HEK293 (cell line): ENCODE data around the gene NAIF1.

Source experiments
- CTCF ChIA-PET: fragments of 350-600 bp; formaldehyde crosslinking; extraction: SDS; loops from one replicate; lab custom pipeline; 2021; ENCODE audit warnings: antibody characterized with exemption; lab: Yijun Ruan, JAX
- POLR2A ChIA-PET: fragments of 300-600 bp; formaldehyde crosslinking; extraction: SDS; loops from one replicate; lab custom pipeline; 2020; ENCODE audit warnings: antibody characterized with exemption, inconsistent platforms; lab: Yijun Ruan, JAX
- H3K27ac ChIP-seq: fragments of 200-500 bp; sonication (Bioruptor generic); 2 replicates; pipeline ENCODE4 v1.5.1; 2014; ENCODE audit warnings: low read depth, low read length, control low read depth, inconsistent platforms; ENCODE audit errors: extremely low read depth
- H3K36me3 ChIP-seq, 2 experiments: fragments of 200-500 bp in 1 of 2; sonication (Bioruptor generic) in 1 of 2; 1 replicate in 1 of 2; 2 replicates in 1 of 2; pipeline ENCODE4 v1.5.1; 2014 to 2017; ENCODE audit warnings: inconsistent platforms in 2 of 2, low read length in 2 of 2; ENCODE audit not compliant: control insufficient read depth in 2 of 2, insufficient read depth in 1 of 2
- H3K4me1 ChIP-seq: fragments of 200-500 bp; sonication (Bioruptor generic); 2 replicates; pipeline ENCODE4 v1.5.1; 2014; ENCODE audit warnings: mild to moderate bottlenecking, low read length, inconsistent platforms; ENCODE audit not compliant: control insufficient read depth, insufficient read depth
- H3K4me3 ChIP-seq: 2 replicates; pipeline ENCODE4 v1.5.1; 2011; ENCODE audit warnings: low read depth, mild to moderate bottlenecking, control low read depth, low read length, moderate library complexity
- H3K9me3 ChIP-seq: fragments of 200-500 bp; sonication (Bioruptor generic); 2 replicates; pipeline ENCODE4 v1.5.1; 2014; ENCODE audit warnings: low read depth, low read length, inconsistent platforms; ENCODE audit not compliant: control insufficient read depth, insufficient read depth
- GFI1B ChIP-seq: fragments of 450-650 bp; formaldehyde crosslinking; IDR thresholded peaks from 2 replicates; pipeline ENCODE4 v1.5.1; 2016; ENCODE audit warnings: missing biosample characterization, missing genetic modification characterization
- GLI4 ChIP-seq: fragments of 450-650 bp; formaldehyde crosslinking; IDR thresholded peaks from 2 replicates; pipeline ENCODE4 v1.5.1; 2016; ENCODE audit warnings: missing biosample characterization, missing genetic modification characterization
- GLIS1 ChIP-seq: fragments of 450-650 bp; formaldehyde crosslinking; IDR thresholded peaks from 2 replicates; pipeline ENCODE4 v1.5.1; 2016; ENCODE audit warnings: missing biosample characterization, missing genetic modification characterization
- OVOL3 ChIP-seq: fragments of 450-650 bp; formaldehyde crosslinking; IDR thresholded peaks from 2 replicates; pipeline ENCODE4 v1.5.1; 2016; ENCODE audit warnings: missing biosample characterization, missing genetic modification characterization
- TRIM28 ChIP-seq: IDR thresholded peaks from 2 replicates; pipeline ENCODE4 v1.6.1; 2011; ENCODE audit warnings: low read length, control low read depth, borderline replicate concordance
- ZBTB17 ChIP-seq: fragments of 450-650 bp; formaldehyde crosslinking; IDR thresholded peaks from 2 replicates; pipeline ENCODE4 v1.5.1; 2016; ENCODE audit warnings: missing biosample characterization, missing genetic modification characterization
- ZBTB8A ChIP-seq: fragments of 450-650 bp; formaldehyde crosslinking; IDR thresholded peaks from 2 replicates; pipeline ENCODE4 v1.5.1; 2016; ENCODE audit warnings: missing biosample characterization, missing genetic modification characterization
- ZIC2 ChIP-seq: fragments of 450-650 bp; formaldehyde crosslinking; IDR thresholded peaks from 2 replicates; pipeline ENCODE4 v1.5.1; 2016; ENCODE audit warnings: missing biosample characterization, missing genetic modification characterization
- ZNF10 ChIP-seq: fragments of 450-650 bp; formaldehyde crosslinking; IDR thresholded peaks from 2 replicates; pipeline ENCODE4 v1.5.1; 2017; ENCODE audit warnings: missing biosample characterization, missing genetic modification characterization
- ZNF132 ChIP-seq: fragments of 450-650 bp; formaldehyde crosslinking; IDR thresholded peaks from 2 replicates; pipeline ENCODE4 v1.5.1; 2017; ENCODE audit warnings: missing biosample characterization, missing genetic modification characterization, borderline replicate concordance
- ZNF133 ChIP-seq: fragments of 450-650 bp; formaldehyde crosslinking; IDR thresholded peaks from 2 replicates; pipeline ENCODE4 v1.5.1; 2016; ENCODE audit warnings: missing biosample characterization, missing genetic modification characterization
- ZNF155 ChIP-seq: fragments of 450-650 bp; formaldehyde crosslinking; IDR thresholded peaks from 2 replicates; pipeline ENCODE4 v1.5.1; 2016; ENCODE audit warnings: missing biosample characterization, missing genetic modification characterization
- ZNF341 ChIP-seq: fragments of 450-650 bp; formaldehyde crosslinking; IDR thresholded peaks from 2 replicates; pipeline ENCODE4; 2016; ENCODE audit warnings: low read depth, missing biosample characterization, missing genetic modification characterization
- ZNF391 ChIP-seq: fragments of 450-650 bp; formaldehyde crosslinking; IDR thresholded peaks from 2 replicates; pipeline ENCODE4 v1.5.1; 2016; ENCODE audit warnings: low read depth, missing biosample characterization, missing genetic modification characterization, borderline replicate concordance
- ZNF426 ChIP-seq: fragments of 450-650 bp; formaldehyde crosslinking; IDR thresholded peaks from 2 replicates; pipeline ENCODE4 v1.5.1; 2017; ENCODE audit warnings: missing biosample characterization, missing genetic modification characterization, mild to moderate bottlenecking, inconsistent platforms, moderate library complexity
- ZNF501 ChIP-seq: fragments of 450-650 bp; formaldehyde crosslinking; IDR thresholded peaks from 2 replicates; pipeline ENCODE4 v1.5.1; 2016; ENCODE audit warnings: missing biosample characterization, missing genetic modification characterization
- ZNF555 ChIP-seq: fragments of 450-650 bp; formaldehyde crosslinking; conservative IDR thresholded peaks from 2 replicates; pipeline ENCODE4 v1.5.1; 2017; ENCODE audit warnings: missing biosample characterization, mild to moderate bottlenecking, missing genetic modification characterization, inconsistent platforms
- ZNF600 ChIP-seq: fragments of 450-650 bp; formaldehyde crosslinking; IDR thresholded peaks from 2 replicates; pipeline ENCODE4 v1.5.1; 2016; ENCODE audit warnings: missing biosample characterization, missing genetic modification characterization
- ZNF654 ChIP-seq: fragments of 450-650 bp; formaldehyde crosslinking; IDR thresholded peaks from 2 replicates; pipeline ENCODE4 v1.5.1; 2016; ENCODE audit warnings: low read depth, missing biosample characterization, missing genetic modification characterization
- ZNF658 ChIP-seq: fragments of 450-650 bp; formaldehyde crosslinking; IDR thresholded peaks from 2 replicates; pipeline ENCODE4; 2016; ENCODE audit warnings: missing biosample characterization, missing genetic modification characterization
- ZNF768 ChIP-seq: fragments of 450-650 bp; formaldehyde crosslinking; IDR thresholded peaks from 2 replicates; pipeline ENCODE4 v1.5.1; 2018; ENCODE audit warnings: missing biosample characterization, mild to moderate bottlenecking, missing genetic modification characterization
- ZSCAN30 ChIP-seq: fragments of 450-650 bp; IDR thresholded peaks from 2 replicates; pipeline ENCODE4 v1.5.1; 2018; ENCODE audit warnings: missing biosample characterization, mild to moderate bottlenecking, missing genetic modification characterization, moderate library complexity
- TF ChIP-seq, protein P1 (sequence below): fragments of 450-650 bp; formaldehyde crosslinking; IDR thresholded peaks from 2 replicates; pipeline ENCODE4 v1.5.1; 2017; ENCODE audit warnings: missing biosample characterization, missing genetic modification characterization
- TF ChIP-seq, protein P2 (sequence below): fragments of 450-650 bp; formaldehyde crosslinking; IDR thresholded peaks from 2 replicates; pipeline ENCODE4 v1.5.1; 2016; ENCODE audit warnings: missing biosample characterization, missing genetic modification characterization
- TF ChIP-seq, protein P3 (sequence below): fragments of 450-650 bp; formaldehyde crosslinking; IDR thresholded peaks from 2 replicates; pipeline ENCODE4 v1.5.1; 2016; ENCODE audit warnings: missing biosample characterization, missing genetic modification characterization
- TF ChIP-seq, protein P4 (sequence below): fragments of 450-650 bp; formaldehyde crosslinking; IDR thresholded peaks from 2 replicates; pipeline ENCODE4 v1.5.1; 2016; ENCODE audit warnings: missing biosample characterization, missing genetic modification characterization
- TF ChIP-seq, protein P5 (sequence below): fragments of 450-650 bp; formaldehyde crosslinking; IDR thresholded peaks from 2 replicates; pipeline ENCODE4 v1.5.1; 2016; ENCODE audit warnings: missing biosample characterization, missing genetic modification characterization
- TF ChIP-seq, protein P6 (sequence below): fragments of 450-650 bp; formaldehyde crosslinking; IDR thresholded peaks from 2 replicates; pipeline ENCODE4 v1.5.1; 2016; ENCODE audit warnings: missing biosample characterization, missing genetic modification characterization

The NAIF1 gene

DNA sequence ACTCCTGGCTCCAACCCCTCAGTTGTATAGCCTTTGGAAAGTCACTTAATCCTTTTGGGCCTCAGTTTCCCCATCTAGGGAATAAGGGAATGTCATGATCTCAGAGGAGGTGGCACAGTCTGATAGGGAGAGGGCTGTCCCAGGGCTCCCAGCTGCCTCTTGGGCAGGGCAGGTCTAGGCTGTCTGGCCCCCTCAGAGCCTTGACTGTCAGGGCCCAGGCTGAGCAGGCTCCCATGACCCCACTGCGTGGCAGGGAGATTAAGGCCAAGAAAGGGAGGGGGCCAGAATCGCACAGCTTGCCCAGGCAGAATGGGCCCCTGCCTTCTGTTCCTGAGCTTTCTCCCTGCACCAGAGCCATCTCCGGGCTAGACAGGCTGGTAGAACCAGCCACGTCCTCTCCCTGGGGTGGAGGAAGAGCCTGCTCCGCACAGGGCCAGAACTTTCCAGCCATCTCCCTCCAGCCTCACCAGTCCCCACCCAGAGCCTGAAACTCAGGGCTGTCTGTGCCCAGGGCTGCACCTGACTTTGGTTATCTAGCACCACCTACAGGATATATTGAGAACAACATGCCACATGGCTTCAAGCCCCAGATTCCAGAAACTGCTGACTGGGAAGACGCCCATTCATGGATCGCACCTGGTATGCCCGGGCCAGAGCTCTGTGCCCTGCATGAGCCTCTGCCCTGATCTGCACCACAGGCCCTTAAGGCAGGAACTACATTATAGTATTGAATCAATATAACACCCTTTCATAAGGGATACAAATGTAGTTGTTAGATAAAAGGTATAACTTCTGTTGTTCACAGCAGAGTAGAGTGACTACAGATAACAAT lies 32.1 kb downstream of the NAIF1 start:
- Histone ChIP-seq H3K27ac (no peak overlapping the region), H3K4me3 (no peak overlapping the region), H3K9me3 (no peaks in the 10 kb centered on the region), H3K36me3 (no peaks in the 10 kb centered on the region), H3K4me1 (no peaks in the 10 kb centered on the region)
- ChIA-PET POLR2A (interaction anchor here (1.1 to 1.8 kb wide), 4 partner anchors 85 to 106 kb away, joined by 3 to 8 read pairs (median 4); no protein-coding TSS in a partner anchor), CTCF (interaction anchor here (0.6 to 6.5 kb wide), 57 partner anchors 8 to 1053 kb away, joined by 3 to 165 read pairs (median 5); partner anchors contain the start of genes EEIG1, NAIF1, PIP5KL1 and TOR2A)
- TF ChIP-seq TRIM28 (peak; percentile 50; the same call in 1 of the 2 replicates), ZSCAN30 (tag by site-specific recombination) (0 out of 2 replicates have a peak, but pooled peaks have one; percentile 29), ZBTB8A (tag by site-specific recombination) (0 out of 2 replicates have a peak, but pooled peaks have one; percentile 29), ZNF658 (tag by site-specific recombination) (no peak), ZBTB17 (tag by site-specific recombination) (peak; percentile 72; the same call in 1 of the 2 replicates), ZNF133 (tag by site-specific recombination) (no peak), ZIC2 (tag by site-specific recombination) (no peak), ZNF155 (tag by site-specific recombination) (no peak), GFI1B (tag by site-specific recombination) (no peak), ZNF132 (no peak), OVOL3 (tag by site-specific recombination) (no peak), ZNF391 (tag by site-specific recombination) (no peak), ZNF341 (tag by site-specific recombination) (peak; percentile 9; the same call in 1 of the 2 replicates), ZNF501 (tag by site-specific recombination) (peak; percentile 24; the same call in 1 of the 2 replicates), ZNF654 (tag by site-specific recombination) (peak; percentile 84), ZNF600 (tag by site-specific recombination) (peak; percentile 60), ZNF426 (tag by site-specific recombination) (no peak), GLI4 (tag by site-specific recombination) (no peak), ZNF555 (tag by site-specific recombination) (no peak), GLIS1 (tag by site-specific recombination) (peak; percentile 34; the same call in 1 of the 2 replicates), ZNF768 (no peak), ZNF10 (tag by site-specific recombination) (no peak)
- TF ChIP-seq, protein P1, sequence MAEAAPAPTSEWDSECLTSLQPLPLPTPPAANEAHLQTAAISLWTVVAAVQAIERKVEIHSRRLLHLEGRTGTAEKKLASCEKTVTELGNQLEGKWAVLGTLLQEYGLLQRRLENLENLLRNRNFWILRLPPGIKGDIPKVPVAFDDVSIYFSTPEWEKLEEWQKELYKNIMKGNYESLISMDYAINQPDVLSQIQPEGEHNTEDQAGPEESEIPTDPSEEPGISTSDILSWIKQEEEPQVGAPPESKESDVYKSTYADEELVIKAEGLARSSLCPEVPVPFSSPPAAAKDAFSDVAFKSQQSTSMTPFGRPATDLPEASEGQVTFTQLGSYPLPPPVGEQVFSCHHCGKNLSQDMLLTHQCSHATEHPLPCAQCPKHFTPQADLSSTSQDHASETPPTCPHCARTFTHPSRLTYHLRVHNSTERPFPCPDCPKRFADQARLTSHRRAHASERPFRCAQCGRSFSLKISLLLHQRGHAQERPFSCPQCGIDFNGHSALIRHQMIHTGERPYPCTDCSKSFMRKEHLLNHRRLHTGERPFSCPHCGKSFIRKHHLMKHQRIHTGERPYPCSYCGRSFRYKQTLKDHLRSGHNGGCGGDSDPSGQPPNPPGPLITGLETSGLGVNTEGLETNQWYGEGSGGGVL = no peak
- TF ChIP-seq, protein P2, sequence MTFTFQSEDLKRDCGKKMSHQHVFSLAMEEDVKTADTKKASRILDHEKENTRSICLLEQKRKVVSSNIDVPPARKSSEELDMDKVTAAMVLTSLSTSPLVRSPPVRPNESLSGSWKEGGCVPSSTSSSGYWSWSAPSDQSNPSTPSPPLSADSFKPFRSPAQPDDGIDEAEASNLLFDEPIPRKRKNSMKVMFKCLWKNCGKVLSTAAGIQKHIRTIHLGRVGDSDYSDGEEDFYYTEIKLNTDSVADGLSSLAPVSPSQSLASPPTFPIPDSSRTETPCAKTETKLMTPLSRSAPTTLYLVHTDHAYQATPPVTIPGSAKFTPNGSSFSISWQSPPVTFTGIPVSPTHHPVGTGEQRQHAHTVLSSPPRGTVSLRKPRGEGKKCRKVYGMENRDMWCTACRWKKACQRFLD = no peak
- TF ChIP-seq, protein P3, sequence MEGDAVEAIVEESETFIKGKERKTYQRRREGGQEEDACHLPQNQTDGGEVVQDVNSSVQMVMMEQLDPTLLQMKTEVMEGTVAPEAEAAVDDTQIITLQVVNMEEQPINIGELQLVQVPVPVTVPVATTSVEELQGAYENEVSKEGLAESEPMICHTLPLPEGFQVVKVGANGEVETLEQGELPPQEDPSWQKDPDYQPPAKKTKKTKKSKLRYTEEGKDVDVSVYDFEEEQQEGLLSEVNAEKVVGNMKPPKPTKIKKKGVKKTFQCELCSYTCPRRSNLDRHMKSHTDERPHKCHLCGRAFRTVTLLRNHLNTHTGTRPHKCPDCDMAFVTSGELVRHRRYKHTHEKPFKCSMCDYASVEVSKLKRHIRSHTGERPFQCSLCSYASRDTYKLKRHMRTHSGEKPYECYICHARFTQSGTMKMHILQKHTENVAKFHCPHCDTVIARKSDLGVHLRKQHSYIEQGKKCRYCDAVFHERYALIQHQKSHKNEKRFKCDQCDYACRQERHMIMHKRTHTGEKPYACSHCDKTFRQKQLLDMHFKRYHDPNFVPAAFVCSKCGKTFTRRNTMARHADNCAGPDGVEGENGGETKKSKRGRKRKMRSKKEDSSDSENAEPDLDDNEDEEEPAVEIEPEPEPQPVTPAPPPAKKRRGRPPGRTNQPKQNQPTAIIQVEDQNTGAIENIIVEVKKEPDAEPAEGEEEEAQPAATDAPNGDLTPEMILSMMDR (tag by site-specific recombination) = peak; percentile 51; the same call in 1 of the 2 replicates
- TF ChIP-seq, protein P4, sequence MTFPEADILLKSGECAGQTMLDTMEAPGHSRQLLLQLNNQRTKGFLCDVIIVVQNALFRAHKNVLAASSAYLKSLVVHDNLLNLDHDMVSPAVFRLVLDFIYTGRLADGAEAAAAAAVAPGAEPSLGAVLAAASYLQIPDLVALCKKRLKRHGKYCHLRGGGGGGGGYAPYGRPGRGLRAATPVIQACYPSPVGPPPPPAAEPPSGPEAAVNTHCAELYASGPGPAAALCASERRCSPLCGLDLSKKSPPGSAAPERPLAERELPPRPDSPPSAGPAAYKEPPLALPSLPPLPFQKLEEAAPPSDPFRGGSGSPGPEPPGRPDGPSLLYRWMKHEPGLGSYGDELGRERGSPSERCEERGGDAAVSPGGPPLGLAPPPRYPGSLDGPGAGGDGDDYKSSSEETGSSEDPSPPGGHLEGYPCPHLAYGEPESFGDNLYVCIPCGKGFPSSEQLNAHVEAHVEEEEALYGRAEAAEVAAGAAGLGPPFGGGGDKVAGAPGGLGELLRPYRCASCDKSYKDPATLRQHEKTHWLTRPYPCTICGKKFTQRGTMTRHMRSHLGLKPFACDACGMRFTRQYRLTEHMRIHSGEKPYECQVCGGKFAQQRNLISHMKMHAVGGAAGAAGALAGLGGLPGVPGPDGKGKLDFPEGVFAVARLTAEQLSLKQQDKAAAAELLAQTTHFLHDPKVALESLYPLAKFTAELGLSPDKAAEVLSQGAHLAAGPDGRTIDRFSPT = no peak
- TF ChIP-seq, protein P5, sequence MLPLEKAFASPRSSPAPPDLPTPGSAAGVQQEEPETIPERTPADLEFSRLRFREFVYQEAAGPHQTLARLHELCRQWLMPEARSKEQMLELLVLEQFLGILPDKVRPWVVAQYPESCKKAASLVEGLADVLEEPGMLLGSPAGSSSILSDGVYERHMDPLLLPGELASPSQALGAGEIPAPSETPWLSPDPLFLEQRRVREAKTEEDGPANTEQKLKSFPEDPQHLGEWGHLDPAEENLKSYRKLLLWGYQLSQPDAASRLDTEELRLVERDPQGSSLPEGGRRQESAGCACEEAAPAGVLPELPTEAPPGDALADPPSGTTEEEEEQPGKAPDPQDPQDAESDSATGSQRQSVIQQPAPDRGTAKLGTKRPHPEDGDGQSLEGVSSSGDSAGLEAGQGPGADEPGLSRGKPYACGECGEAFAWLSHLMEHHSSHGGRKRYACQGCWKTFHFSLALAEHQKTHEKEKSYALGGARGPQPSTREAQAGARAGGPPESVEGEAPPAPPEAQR (tag by site-specific recombination) = no peak
- TF ChIP-seq, protein P6, sequence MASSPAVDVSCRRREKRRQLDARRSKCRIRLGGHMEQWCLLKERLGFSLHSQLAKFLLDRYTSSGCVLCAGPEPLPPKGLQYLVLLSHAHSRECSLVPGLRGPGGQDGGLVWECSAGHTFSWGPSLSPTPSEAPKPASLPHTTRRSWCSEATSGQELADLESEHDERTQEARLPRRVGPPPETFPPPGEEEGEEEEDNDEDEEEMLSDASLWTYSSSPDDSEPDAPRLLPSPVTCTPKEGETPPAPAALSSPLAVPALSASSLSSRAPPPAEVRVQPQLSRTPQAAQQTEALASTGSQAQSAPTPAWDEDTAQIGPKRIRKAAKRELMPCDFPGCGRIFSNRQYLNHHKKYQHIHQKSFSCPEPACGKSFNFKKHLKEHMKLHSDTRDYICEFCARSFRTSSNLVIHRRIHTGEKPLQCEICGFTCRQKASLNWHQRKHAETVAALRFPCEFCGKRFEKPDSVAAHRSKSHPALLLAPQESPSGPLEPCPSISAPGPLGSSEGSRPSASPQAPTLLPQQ (tag by site-specific recombination) = no peak
